Measurements from ENCODE around the gene EDN2. TPM values are rescaled to one million over a fixed set of nuclear protein-coding genes. Genes with fewer than 3 reads are reported as not detected.

EDN2 gene
- total and polyA plus RNA-seq, 2 experiments from 2014 or later: not detected

DNA sequence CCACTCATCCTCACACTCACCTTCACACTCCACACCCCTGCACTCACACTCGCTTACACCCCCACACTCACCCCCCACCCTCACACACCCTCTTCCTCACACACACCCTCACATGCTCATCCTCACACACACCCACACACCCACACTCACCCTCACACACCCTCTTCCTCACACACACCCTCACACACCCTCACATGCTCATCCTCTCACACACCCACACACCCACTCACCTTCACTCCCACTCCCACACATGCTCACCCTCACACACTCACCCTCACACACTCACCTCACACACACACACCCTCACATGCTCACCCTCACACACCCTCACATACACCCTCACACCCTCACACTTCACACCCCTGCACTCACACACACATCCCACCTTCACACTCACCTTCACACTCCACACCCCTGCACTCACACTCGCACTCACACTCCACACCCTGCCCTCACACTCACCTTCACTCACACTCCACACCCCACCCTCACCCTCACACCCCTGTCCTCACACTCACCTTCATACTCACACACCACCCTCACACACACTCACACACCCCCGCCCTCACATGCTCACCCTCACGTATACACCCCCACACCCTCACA is 42.6 kb upstream of the EDN2 start:
- Histone ChIP-seq H3K9ac (no peak overlapping the region), H3K27me3 (replicated peaks; ENCODE audit: insufficient read depth) (no peaks in the 10 kb centered on the region), H3K4me1 (ENCODE audit: insufficient read depth) (no peaks in the 10 kb centered on the region), H3K4me3 (no peak overlapping the region), H3K4me2 (ENCODE audit: unreplicated experiment) (no peak overlapping the region), H2AFZ (no peak overlapping the region), H3K36me3 (ENCODE audit: low read depth) (no peaks in the 10 kb centered on the region), H3F3A (ENCODE audit: insufficient read depth) (no peaks in the 10 kb centered on the region), H3K9me3 (ENCODE audit: low read depth) (no peaks in the 10 kb centered on the region), H4K20me1 (ENCODE audit: insufficient read depth) (no peaks in the 10 kb centered on the region), H3K79me2 (ENCODE audit: insufficient read depth) (no peaks in the 10 kb centered on the region), H3K9me2 (ENCODE audit: insufficient read depth) (no peaks in the 10 kb centered on the region), H3K27ac (no peak overlapping the region)
- TF ChIP-seq EZH2 (IDR thresholded peaks at IDR 0.05; ENCODE audit: insufficient read depth, poor library complexity, severe bottlenecking) (no peak), EZH2phosphoT487 (IDR thresholded peaks at IDR 0.05; ENCODE audit: insufficient read depth, low read depth) (no peak)
- WGBS, 2 experiments (ENCODE audit: low coverage in 1 of 2, low lambda C conversion rate in 2 of 2, missing lambda C conversion rate in 2 of 2): 60 to 84% methylated on average over 1 to 4 of the region's 4 CpGs
- no peak for DNase-seq
- in situ Hi-C loops (cut with MboI): no loop called here

DNA sequence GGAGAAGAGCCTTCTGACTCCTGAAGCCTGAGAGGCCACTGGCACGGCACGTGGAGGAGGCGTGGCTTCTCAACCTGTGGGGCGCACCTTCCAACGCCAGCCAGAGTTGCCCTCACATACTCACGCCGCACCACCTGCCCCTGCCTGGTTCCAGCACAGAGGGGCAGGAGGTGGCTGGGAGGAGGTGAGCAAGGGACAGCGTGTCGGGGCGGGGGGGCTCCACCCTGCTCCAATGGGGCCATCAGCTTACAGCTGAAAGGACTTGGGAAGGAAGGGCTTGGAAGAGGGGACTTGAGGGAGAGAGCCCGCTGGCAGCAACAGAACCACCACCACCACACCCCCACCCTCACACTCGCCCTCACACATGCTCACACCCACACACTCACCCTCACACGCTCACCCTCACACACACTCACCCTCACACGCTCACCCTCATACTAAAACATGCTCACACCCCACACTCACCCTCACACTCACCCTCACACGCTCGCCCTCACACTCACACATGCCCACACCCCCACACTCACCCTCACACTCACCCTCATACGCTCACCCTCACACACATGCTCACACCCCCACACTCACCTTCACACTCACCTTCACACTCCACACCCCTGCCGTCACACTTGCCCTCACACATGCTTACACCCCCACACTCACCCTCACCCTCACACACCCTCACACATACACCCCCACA is 41.6 kb upstream of the EDN2 start:
- Histone ChIP-seq H3K4me2 (ENCODE audit: unreplicated experiment) (no peak overlapping the region), H3K36me3 (ENCODE audit: low read depth) (no peaks in the 10 kb centered on the region), H3K9ac (no peak overlapping the region), H2AFZ (no peak overlapping the region), H3K9me3 (ENCODE audit: low read depth) (no peaks in the 10 kb centered on the region), H4K20me1 (ENCODE audit: insufficient read depth) (no peaks in the 10 kb centered on the region), H3K9me2 (ENCODE audit: insufficient read depth) (no peaks in the 10 kb centered on the region), H3K4me3 (no peak overlapping the region), H3F3A (ENCODE audit: insufficient read depth) (no peaks in the 10 kb centered on the region), H3K4me1 (ENCODE audit: insufficient read depth) (no peaks in the 10 kb centered on the region), H3K27ac (no peak overlapping the region), H3K27me3 (replicated peaks; ENCODE audit: insufficient read depth) (no peaks in the 10 kb centered on the region), H3K79me2 (ENCODE audit: insufficient read depth) (no peaks in the 10 kb centered on the region)
- DNase-seq: no peak
- in situ Hi-C loops (cut with MboI): no loop called here
- TF ChIP-seq EZH2 (IDR thresholded peaks at IDR 0.05; ENCODE audit: insufficient read depth, poor library complexity, severe bottlenecking) (no peak), EZH2phosphoT487 (IDR thresholded peaks at IDR 0.05; ENCODE audit: insufficient read depth, low read depth) (no peak)
- WGBS, 2 experiments (ENCODE audit: low coverage in 1 of 2, low lambda C conversion rate in 2 of 2, missing lambda C conversion rate in 2 of 2): 93 to 97% methylated on average over 9 to 18 of the region's 18 CpGs

DNA sequence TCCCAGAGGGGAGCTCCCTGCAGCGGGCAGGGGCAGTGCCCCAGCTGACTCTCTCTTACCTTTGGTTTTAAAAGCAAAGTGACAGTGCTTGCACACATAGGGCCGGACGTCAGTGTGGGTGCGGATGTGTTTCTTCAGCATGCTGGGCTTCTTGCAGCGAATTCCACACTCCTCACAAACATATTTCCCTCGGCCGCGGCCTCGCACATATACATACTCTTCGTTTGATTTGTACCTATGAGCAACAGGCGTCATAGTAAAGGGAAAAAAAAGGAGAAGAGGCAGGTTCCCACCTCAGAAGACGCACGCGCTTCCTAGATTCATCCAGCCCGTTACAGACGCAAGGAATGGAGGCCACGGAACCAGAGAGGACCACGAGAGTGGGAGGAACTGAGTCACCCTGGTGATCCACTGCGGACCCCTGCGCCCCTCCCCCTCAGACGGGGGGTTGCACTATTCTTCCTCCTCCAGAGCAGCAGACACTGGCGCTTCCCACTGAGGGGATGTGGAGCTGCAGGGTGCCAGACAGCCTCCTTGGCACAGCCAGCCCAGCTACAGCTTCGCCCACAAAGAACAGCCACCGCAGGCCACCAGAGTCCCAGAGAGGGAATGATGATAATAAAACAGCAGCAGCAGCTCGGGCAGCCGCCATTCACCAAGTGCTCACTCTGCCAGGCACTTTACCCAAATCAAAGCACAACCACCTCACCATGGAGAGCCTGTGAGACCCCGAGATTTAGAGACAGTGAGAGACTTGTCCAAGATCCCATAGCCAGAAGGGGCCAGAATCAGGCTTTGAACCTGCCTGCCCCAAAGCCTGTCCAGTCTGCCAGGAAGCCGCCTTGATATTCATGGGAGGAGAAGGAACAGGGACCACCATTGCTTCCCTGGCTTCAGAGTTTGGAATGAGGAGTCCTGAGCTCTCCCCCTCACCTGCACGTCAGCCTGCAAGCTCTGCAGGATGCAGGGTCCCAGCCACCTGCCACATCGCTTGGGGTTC is 40.5 kb upstream of the EDN2 start:
- Histone ChIP-seq H3K4me2 (ENCODE audit: unreplicated experiment) (no peak overlapping the region), H3K4me1 (ENCODE audit: insufficient read depth) (no peaks in the 10 kb centered on the region), H4K20me1 (ENCODE audit: insufficient read depth) (no peaks in the 10 kb centered on the region), H3K27me3 (replicated peaks; ENCODE audit: insufficient read depth) (no peaks in the 10 kb centered on the region), H2AFZ (no peak overlapping the region), H3K79me2 (ENCODE audit: insufficient read depth) (no peaks in the 10 kb centered on the region), H3K36me3 (ENCODE audit: low read depth) (no peaks in the 10 kb centered on the region), H3F3A (ENCODE audit: insufficient read depth) (no peaks in the 10 kb centered on the region), H3K9me2 (ENCODE audit: insufficient read depth) (no peaks in the 10 kb centered on the region), H3K9ac (no peak overlapping the region), H3K27ac (no peak overlapping the region), H3K9me3 (ENCODE audit: low read depth) (no peaks in the 10 kb centered on the region), H3K4me3 (no peak overlapping the region)
- in situ Hi-C loops (cut with MboI): no loop called here
- no peak for DNase-seq
- TF ChIP-seq EZH2 (IDR thresholded peaks at IDR 0.05; ENCODE audit: insufficient read depth, poor library complexity, severe bottlenecking): no peak
- no peak for TF ChIP-seq EZH2phosphoT487 (IDR thresholded peaks at IDR 0.05; ENCODE audit: insufficient read depth, low read depth)
- WGBS, 2 experiments (ENCODE audit: low coverage in 1 of 2, low lambda C conversion rate in 2 of 2, missing lambda C conversion rate in 2 of 2): 95 to 96% methylated on average over 30 of the region's 30 CpGs

DNA sequence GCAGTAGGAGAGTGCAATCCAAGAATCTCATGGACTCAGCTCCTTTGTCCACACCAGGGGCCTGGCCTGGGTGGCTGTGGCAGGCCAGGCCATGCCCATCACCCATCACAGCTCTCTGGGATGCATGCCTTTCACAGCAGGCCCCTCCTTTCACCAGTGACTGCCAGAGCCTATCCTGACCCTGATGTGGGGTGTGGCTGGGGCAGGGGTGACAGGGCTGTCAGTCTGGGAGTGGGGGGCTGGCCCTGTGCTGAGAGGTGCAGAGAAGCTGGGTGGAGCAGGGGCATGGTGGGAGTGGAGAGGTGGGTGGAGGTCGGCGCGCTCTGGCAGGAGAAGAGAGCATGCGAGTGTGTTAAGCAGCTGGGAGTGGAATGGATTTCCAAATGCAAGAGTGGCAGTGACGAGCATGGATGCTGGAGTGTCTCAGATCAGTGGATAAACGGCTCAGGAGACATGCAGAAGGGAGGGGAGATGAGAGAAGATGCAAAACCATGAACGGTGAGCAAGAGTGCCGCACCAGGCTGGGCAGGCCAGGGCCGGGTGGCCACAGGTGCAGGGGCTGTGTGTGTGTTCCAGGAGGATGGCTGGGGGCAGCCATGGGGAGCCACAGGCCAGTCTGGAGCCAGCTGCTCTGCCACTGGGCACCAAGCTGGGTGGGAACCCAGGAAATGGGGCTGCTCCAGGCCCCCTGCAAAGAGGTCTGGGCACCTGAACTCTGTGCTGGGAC is 39.6 kb upstream of the EDN2 start:
- Histone ChIP-seq H3K9me3 (ENCODE audit: low read depth) (no peaks in the 10 kb centered on the region), H4K20me1 (ENCODE audit: insufficient read depth) (no peaks in the 10 kb centered on the region), H3K9me2 (ENCODE audit: insufficient read depth) (no peaks in the 10 kb centered on the region), H3K4me3 (no peak overlapping the region), H3F3A (ENCODE audit: insufficient read depth) (no peaks in the 10 kb centered on the region), H3K79me2 (ENCODE audit: insufficient read depth) (no peaks in the 10 kb centered on the region), H2AFZ (no peak overlapping the region), H3K27me3 (replicated peaks; ENCODE audit: insufficient read depth) (no peaks in the 10 kb centered on the region), H3K4me2 (ENCODE audit: unreplicated experiment) (no peak overlapping the region), H3K36me3 (ENCODE audit: low read depth) (no peaks in the 10 kb centered on the region), H3K4me1 (ENCODE audit: insufficient read depth) (no peaks in the 10 kb centered on the region), H3K27ac (no peak overlapping the region), H3K9ac (no peak overlapping the region)
- TF ChIP-seq EZH2 (IDR thresholded peaks at IDR 0.05; ENCODE audit: insufficient read depth, poor library complexity, severe bottlenecking) (no peak), EZH2phosphoT487 (IDR thresholded peaks at IDR 0.05; ENCODE audit: insufficient read depth, low read depth) (no peak)
- in situ Hi-C loops (cut with MboI): no loop called here
- DNase-seq: no peak
- WGBS, 2 experiments (ENCODE audit: low coverage in 1 of 2, low lambda C conversion rate in 2 of 2, missing lambda C conversion rate in 2 of 2): 87 to 88% methylated on average over 9 of the region's 9 CpGs
